Caco-2 (cell line): Measurements from ENCODE around the gene VAMP2. TPM values are rescaled to one million over a fixed set of nuclear protein-coding genes. Genes with fewer than 3 reads are reported as not detected.

Source experiments
- BruUV-seq: library from RNA; stranded (reverse); fragments of 400-500 nt; replicated peaks from 2 replicates; lab custom pipeline; 2021; lab: Mats Ljungman, UMichigan
- CTCF ChIA-PET: fragments of 300-600 bp; sonication (Branson Sonifier 250); formaldehyde crosslinking; loops from one replicate; lab custom pipeline; 2022; ENCODE audit warnings: antibody characterized with exemption; lab: Charles Lee
- POLR2A ChIA-PET: fragments of 300-600 bp; sonication (Branson Sonifier 250); formaldehyde crosslinking; loops from one replicate; lab custom pipeline; 2022; ENCODE audit warnings: antibody characterized with exemption; lab: Charles Lee
- DNase-seq, 2 experiments: peaks; one replicate each; pipeline versions ENCODE4 v3.0.0 to v3.0.0-alpha.2; 2020 to 2022
- H3K27me3 ChIP-seq: replicated peaks from 2 replicates; pipeline ENCODE4 v1.6.0; 2011; ENCODE audit warnings: low read length; ENCODE audit not compliant: control insufficient read depth, insufficient read depth
- H3K36me3 ChIP-seq: 2 replicates; pipeline ENCODE4 v1.5.1; 2011; ENCODE audit warnings: low read length; ENCODE audit not compliant: control insufficient read depth, insufficient read depth
- H3K4me1 ChIP-seq: fragments of 250-450 bp; sonication (Bioruptor Pico); 2 replicates; pipeline ENCODE4 v1.5.1; 2020; ENCODE audit warnings: mild to moderate bottlenecking
- H3K4me3 ChIP-seq: 2 replicates; pipeline ENCODE4 v1.5.1; 2011; ENCODE audit warnings: low read depth, mild to moderate bottlenecking, control low read depth, low read length
- H3K9me3 ChIP-seq: fragments of 250-450 bp; sonication (Bioruptor Pico); 2 replicates; pipeline ENCODE4 v1.5.1; 2020; ENCODE audit warnings: mild to moderate bottlenecking, moderate library complexity
- H3K27ac Mint-ChIP-seq: one replicate; pipeline ENCODE4 v1.8.0; 2022; ENCODE audit warnings: mixed read lengths; ENCODE audit not compliant: unreplicated experiment
- H3K27me3 Mint-ChIP-seq: one replicate; pipeline ENCODE4 v1.8.0; 2022; ENCODE audit warnings: mixed read lengths; ENCODE audit not compliant: insufficient read depth, unreplicated experiment
- H3K36me3 Mint-ChIP-seq: one replicate; pipeline ENCODE4 v1.8.0; 2022; ENCODE audit warnings: mild to moderate bottlenecking, mixed read lengths; ENCODE audit not compliant: insufficient read depth, unreplicated experiment
- H3K4me1 Mint-ChIP-seq: one replicate; pipeline ENCODE4 v1.8.0; 2022; ENCODE audit warnings: low read depth, mixed read lengths; ENCODE audit not compliant: unreplicated experiment
- H3K4me3 Mint-ChIP-seq: one replicate; pipeline ENCODE4 v1.8.0; 2022; ENCODE audit warnings: mild to moderate bottlenecking, moderate library complexity, mixed read lengths; ENCODE audit not compliant: unreplicated experiment
- H3K9me3 Mint-ChIP-seq: one replicate; pipeline ENCODE4 v1.8.0; 2022; ENCODE audit warnings: mixed read lengths; ENCODE audit not compliant: unreplicated experiment
- CTCF ChIP-seq, 2 experiments: fragments of 200-600 bp in 1 of 2; IDR thresholded peaks; 1 replicate in 1 of 2; 2 replicates in 1 of 2; pipeline versions ENCODE4 v1.5.1 to v1.8.0; 2011 to 2022; ENCODE audit warnings: antibody characterized with exemption in 1 of 2, control low read depth in 1 of 2, inconsistent platforms in 1 of 2, low read depth in 1 of 2, low read length in 1 of 2, mild to moderate bottlenecking in 1 of 2, moderate library complexity in 1 of 2; ENCODE audit not compliant: insufficient read depth in 1 of 2, severe bottlenecking in 1 of 2, unreplicated experiment in 1 of 2
- intact Hi-C: fragments of 100-400 bp; cut with micrococcal nuclease; formaldehyde crosslinking; loops from one replicate; pipeline ENCODE4 v1.10.0; 2022; ENCODE audit not compliant: unreplicated experiment
- total RNA-seq: library from RNA; stranded (reverse); gene quantifications from 2 replicates; pipeline ENCODE4 v1.2.3, GENCODE V29; 2022

VAMP2 gene
- total RNA-seq, 1 experiment from 2014 or later = 10.5 TPM

GRCh38 chr17:8163978-8164814, 1.4 kb upstream of the VAMP2 start:
- Mint-ChIP-seq H3K27me3 (no peaks in the 10 kb centered on the region), H3K27ac (no peak overlapping the region), H3K36me3 (peaks cover 24% of the 10 kb centered on the region), H3K4me1 (peaks cover 5% of the 10 kb centered on the region), H3K4me3 (peak overlapping the region; percentile 83), H3K9me3 (no peaks in the 10 kb centered on the region)
- no peak for TF ChIP-seq CTCF (IDR thresholded peaks at IDR 0.05; ENCODE audit: insufficient read depth in 1 of 2, low read depth in 1 of 2, low read length in 1 of 2, severe bottlenecking in 1 of 2, unreplicated experiment in 1 of 2)
- ChIA-PET CTCF (no interaction called here), POLR2A (interaction anchor here (1.7 kb wide), 1 partner anchor 9 kb away, joined by 14 read pairs; no protein-coding TSS in a partner anchor)
- H3K36me3 ChIP-seq = no peaks in the 10 kb centered on the region
- H3K4me3 ChIP-seq = no peak overlapping the region
- H3K9me3 ChIP-seq = no peaks in the 10 kb centered on the region
- intact Hi-C loops = no loop called here
- BruUV-seq = no TSS peak
- DNase-seq = no peak
- H3K27me3 ChIP-seq = no peaks in the 10 kb centered on the region
- peaks cover 9% of the 10 kb centered on the region; the same call in 1 of the 2 replicates for H3K4me1 ChIP-seq

GRCh38 chr17:8162997-8163977, 539 bp upstream of the VAMP2 start:
- peak overlapping the region; percentile 93 for H3K27ac Mint-ChIP-seq
- intact Hi-C loops = no loop called here
- DNase-seq = no peak
- H3K27me3 ChIP-seq = no peaks in the 10 kb centered on the region
- H3K4me1 ChIP-seq = peaks cover 9% of the 10 kb centered on the region; the same call in 1 of the 2 replicates
- H3K27me3 Mint-ChIP-seq = no peaks in the 10 kb centered on the region
- no peaks in the 10 kb centered on the region for H3K36me3 ChIP-seq
- no peaks in the 10 kb centered on the region for H3K9me3 Mint-ChIP-seq
- H3K4me3 Mint-ChIP-seq = peak overlapping the region; percentile 83
- BruUV-seq = no TSS peak
- H3K4me1 Mint-ChIP-seq = peaks cover 5% of the 10 kb centered on the region
- ChIA-PET POLR2A (interaction anchor here (1.7 kb wide), 1 partner anchor 10 kb away, joined by 14 read pairs; no protein-coding TSS in a partner anchor), CTCF (no interaction called here)
- peak overlapping the region; percentile 81 for H3K4me3 ChIP-seq
- no peak for TF ChIP-seq CTCF (IDR thresholded peaks at IDR 0.05; ENCODE audit: insufficient read depth in 1 of 2, low read depth in 1 of 2, low read length in 1 of 2, severe bottlenecking in 1 of 2, unreplicated experiment in 1 of 2)
- H3K36me3 Mint-ChIP-seq = peaks cover 29% of the 10 kb centered on the region
- no peaks in the 10 kb centered on the region for H3K9me3 ChIP-seq
